GM21390 (cell line): Measurements from ENCODE around the gene HSF5.
A peak's percentile ranks its signal among the peaks of the same experiment; 100 is the strongest.

Source experiments
- ATAC-seq: cut with Tn5 transposase; IDR thresholded peaks from one replicate; pipeline ENCODE4 v1.9.1; 2021; ENCODE audit not compliant: unreplicated experiment

HSF5 gene

DNA sequence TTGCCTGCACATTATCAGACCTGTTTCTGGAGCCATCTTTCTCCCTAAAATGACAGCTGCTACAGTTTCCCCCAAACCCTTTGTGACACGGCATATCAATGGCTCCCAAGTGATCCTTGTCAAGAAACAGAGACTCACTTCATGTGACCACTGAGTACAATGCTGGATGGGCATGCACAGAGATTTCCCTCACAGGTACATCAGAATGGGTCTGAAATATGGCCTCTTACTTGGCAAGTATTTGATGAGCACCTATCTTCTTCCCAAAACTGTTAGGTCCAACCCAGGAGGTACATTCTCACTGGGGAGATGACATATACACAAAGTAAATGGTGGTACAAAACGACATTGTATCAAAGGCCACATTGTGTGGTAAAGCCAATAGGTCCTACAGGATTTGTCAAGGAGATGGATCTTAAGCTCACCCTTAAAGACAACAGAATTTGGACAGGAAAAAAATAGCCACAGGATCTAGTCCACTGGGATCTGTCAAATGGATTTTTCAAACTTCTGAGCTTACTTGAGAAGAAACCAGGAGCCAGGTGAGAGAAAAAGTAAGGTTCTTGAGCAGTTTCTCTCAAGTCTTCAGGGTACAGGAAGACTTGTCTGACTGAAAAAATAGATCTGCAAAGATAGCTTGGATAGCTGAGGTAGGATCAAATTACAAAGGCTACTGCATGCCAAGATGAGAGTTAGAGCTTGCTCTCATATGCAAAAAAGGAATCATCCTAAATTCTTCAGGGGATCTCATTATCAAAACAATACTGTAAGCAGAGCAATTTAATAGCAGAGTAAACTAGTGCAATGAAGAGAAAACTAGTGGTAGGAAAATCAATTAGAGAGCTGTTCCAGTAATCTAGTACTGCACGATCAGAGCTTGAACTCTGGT lies 99.7 kb downstream of the HSF5 start:
- no peak for ATAC-seq

DNA sequence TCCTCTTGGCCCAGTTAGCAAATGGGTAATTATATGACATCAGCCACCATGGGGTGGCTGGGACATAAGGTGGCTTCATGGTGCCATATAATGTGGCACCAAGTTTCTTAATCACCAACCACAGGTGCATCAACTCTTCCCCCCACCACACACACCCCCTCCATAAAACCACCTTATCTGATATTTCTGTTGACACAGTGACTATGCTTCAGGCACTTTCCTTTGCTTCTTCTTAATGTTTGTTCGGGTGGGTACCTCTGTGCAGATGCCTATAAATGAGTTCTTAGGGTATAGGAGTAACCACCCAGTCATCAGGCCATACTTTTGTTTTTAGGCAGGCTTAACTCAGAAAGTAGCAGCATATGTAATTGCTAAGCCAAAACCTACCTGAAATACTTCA lies 100.4 kb downstream of the HSF5 start:
- ATAC-seq, result no peak

DNA sequence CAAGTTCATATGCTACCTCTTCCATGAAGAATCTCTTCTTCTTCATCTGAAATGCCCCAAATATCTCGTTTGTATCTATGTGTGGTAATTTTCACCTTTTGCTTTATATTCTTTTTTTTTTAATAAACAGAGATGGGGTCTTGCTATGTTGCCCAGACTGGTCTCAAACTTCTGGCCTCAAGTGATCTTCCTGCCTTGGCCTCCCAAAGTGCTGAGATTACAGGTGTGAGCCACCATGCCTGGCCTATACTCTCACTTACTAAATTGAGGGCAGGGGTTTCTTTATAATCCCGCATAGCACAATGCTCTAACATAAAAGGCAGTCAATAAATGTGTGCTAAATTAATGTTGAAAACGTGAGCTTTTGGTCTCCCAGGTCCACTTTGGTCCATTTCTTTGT lies 101.5 kb downstream of the HSF5 start:
- no peak for ATAC-seq

DNA sequence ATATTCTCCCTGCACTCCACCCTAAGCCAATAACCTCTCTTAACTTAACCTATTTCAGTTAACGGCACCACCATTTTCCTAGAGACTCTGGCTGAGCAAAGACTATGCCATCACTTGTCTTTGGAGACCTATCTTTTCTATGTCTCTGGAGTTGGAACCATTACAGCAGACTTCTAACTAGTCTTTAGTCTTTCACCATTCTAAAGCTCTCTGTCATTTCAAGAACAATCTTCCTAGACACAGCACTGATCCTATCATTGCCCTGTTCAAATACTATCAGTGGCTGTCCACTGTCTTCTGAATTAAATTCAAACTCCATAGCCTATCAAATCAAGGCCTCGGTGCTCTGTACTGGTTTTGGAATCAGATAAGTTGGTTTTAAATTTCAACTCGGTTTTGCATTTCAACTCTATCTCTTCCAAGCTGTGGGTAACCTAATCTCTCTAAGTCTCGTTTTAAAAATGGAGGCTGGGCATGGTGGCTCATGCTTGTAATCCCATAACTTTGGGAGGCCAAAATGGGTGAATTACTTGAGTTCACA lies 102.8 kb downstream of the HSF5 start:
- no peak for ATAC-seq

DNA sequence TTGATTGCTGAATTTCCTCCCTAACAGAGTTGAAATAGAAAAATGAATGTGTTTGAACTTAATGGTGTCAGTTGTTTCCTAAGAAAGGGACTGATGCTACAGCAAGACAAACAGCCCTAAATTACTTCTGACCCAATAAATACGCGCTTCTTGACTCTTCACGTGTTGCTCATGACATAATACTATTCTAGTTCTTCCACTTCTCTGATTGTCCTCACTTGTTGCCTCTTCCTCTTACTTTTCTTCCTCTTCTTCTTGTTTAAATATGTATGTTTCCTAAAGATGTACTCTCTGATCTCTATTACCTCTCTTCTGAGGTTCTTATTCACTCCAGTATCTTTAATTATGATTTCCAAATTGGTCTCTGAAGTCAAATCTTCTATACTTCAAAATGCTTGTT lies 103.3 kb downstream of the HSF5 start:
- ATAC-seq, result no peak

DNA sequence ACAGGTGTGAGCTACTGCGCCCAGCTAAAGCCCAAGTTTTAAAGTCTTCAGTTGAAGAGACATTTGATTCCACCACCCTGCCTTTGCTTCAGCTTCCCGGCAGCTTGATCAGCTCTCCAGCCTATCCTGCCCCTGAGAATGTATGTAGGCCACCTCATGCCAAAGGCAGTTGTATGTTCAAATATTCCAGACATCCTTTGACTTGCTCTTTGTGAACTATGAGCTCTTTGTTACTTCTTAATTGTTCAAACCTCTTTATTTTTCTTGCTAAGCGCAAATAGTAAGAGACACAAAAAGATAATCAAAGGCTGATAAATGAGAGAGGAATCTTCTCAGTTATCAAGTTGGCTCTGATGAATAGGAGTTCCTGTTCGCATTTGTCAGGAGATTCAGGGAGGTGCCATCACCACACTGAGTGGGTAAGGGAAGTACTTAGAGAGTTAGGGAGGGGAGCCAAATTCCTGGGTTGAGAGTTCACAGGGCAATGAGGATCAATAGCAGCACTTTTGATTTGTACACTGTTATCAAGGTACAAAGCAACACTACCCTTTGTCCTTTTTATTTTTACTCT lies 104.2 kb downstream of the HSF5 start:
- ATAC-seq, result no peak

DNA sequence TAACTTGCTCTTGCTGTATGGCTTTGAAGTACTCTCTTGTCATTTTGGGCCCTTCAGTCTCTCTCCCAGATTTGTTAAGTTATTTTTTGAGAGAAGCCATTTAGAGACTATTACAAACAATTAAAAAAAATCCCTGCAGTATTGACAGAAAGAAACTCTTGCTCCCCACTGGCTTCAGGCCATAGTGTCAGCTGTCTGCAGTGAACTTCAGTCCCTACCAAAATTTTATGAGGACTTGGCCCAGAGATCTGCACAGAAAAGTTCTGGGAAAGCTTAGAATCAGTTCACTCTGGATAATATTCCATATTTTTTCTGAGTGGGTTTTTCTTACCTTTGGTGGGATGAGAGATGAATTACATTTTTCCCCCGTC lies 105.4 kb downstream of the HSF5 start:
- no peak for ATAC-seq

DNA sequence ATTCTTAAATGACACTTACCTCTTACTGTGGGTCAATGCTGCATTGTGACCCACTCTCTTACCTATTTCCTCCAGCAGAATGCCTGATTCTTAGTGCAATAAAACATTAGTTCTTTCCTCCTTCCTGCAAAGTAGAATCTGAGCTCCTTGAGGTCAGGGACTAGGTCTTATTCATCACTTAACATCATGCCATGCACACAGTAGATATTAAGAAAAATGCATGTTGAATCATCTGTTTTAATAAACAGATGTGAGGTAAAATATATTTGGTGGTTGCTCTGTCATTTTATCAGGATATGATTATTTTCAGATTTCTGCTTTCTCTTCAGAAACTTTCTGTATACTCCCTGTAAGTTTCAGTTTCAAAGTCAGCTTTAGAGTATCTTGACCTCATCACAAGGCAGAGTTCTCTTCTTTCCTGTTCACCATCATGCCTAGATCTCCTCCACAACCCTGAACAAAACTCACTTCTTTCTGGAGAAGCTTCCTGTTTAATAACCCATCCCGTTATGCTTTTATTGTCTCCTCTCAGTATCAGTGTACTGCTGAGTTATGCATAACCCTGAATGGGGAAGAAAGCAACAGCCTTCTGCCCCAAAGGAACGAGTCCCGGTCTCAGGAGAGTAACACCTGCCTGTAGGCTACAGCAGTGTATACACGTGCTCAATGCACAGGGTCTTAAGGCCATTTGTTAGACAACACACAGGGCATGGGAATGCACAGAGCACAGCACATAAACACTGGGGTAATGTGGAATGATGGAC lies 105.9 kb downstream of the HSF5 start:
- peak; percentile 67 for ATAC-seq

DNA sequence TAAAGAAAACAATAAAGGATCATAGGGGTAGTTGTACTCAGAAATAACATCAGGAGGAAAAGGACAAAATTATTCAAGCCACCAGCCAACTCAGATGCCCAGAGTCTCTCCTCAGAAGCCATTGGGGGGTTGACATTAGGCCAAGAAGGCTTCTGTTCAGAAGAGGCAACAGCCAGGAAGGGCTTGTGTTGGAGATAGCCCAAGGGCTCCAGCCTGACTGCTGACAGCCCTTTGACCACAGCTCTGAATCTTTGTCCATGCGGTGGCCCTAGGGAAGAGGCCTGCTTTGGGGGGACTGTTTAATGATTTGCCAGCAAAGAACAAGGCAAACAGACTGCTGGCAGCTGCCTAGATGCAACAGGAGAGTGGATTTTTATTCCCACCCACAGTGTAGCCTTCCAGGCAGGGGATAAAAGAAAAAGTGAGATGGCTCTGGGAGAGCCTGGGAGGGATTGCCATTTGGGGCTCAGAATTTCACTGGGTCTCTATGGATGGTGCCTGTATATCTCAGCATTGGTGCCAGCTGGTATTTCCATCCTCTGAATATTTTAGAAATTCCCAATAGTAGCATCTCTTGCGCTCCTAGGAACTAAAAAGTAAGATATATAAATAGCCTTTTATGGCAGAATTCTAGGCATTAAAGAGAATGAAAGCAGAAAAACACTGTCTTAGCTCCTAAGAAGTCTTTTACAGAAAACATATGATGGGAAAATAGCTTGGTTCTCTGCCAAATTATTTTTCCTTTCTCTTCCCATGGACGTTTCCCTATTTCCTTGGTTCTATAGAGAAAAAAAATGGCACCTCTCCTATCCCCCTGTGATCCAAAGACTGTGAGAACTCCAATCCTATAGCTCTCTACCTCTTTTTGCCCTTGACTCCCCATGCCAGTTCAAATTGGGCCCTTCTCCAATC lies 106.8 kb downstream of the HSF5 start:
- ATAC-seq, result no peak

DNA sequence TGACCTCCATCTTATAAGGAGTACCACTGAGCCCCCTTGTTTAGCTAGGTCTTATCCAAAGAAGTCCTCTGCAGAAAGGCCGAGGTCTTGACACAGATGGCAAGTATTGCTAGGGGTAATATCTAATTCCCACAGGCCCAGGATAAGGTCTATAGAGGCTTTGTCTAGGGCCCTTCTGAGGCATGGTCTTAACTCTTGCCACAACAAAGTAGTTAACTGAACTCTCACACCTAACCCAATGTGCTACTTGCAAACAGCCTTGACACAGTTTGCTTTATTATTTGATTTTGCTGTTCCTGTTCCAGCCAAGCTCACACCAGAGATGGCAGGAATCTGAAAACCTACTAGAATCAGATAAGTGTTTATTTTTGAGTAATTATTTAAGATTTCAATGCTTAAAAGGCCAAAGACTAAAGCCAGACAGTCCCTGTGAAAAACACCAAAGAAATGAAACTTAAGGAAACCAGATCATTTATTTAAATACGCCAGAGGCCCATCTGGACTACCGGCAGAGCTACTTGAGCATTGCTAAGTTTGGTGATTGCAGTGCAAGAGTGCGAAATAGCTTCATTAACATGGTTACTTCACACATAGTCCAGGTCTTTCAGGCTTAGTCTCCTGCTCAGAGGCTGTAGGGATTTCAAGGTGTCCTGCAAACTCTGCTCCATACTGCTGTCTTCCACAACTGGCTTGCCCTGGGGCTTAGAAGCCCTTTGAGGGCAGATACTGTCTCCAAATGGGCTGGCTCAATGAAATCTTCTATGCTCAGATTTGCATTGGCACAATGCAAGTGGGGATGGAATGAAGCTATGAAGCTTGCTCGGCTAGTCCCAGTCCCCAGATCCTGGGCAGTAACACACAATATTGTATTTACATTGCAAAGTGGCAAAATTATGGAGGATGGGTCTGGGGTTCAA lies 107.7 kb downstream of the HSF5 start:
- ATAC-seq, result no peak

DNA sequence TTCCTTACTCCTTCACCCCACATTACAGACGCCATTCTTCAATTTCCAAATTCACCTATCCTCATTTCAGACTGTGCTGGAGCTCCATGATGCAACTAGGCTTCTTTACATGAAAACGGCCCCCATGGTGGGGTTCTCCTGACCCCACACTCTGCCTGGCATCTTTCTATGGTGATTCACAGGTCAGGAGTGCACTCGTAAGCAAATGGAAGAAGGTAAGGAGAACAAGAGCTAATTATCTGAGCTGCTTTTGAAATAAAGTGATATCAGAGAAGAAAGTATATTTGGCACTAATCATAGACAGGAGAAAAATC lies 108.7 kb downstream of the HSF5 start:
- ATAC-seq, result no peak

DNA sequence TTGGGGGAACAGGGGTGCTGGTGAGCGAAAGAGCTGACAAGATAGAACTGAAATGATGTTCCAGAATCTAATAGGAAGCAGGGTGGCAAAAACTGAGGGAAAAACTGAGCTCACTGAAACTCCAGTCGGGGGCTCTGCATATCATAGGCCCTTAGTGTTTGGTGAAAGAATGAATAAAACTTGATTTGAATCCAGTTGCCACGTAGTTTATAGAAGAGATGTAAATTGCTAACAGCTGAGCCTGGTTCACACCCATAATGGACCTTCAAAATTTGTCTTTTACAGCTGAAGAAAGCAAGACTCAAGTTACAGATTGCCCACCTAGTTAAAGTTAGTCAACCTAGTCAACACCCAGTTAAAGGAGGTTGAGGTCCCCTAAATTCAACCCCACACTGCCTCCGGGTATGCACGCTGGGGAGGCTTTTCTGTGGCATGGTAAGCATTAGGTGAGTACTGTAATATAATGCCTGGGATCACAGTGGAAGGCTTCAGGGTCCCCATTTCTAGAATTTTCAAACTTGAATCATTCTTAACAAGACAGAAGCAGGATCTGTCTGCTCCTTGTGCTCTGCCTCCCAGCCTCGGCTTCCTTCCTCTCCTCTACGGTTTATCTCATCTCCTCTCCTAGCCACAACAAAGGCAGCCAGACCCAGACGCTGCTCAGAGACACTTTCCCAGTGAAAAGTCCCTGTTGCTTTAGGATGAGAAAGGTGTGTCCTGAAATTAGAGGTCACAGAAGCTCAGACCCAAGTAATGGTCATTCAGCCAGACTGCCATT lies 109.3 kb downstream of the HSF5 start:
- ATAC-seq, result no peak

DNA sequence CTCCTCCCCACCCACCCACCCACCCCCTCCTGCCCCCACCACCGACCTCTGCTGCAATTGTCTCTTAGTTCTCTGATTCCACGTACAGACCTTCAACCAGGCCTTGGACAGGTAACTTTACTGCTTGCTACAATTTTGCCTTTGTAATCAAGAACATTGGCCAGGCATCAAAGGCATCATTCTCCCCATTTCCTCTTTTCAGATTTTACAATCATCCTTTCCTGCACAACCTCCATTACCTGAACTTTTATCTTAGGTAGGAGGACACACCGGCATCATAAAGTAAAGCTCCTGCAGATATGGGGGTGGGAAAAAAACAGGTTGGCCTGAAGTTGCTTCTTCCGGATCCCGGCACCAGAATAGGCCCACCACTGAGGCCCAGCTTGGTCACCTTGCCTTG lies 110.5 kb downstream of the HSF5 start:
- ATAC-seq, result no peak

DNA sequence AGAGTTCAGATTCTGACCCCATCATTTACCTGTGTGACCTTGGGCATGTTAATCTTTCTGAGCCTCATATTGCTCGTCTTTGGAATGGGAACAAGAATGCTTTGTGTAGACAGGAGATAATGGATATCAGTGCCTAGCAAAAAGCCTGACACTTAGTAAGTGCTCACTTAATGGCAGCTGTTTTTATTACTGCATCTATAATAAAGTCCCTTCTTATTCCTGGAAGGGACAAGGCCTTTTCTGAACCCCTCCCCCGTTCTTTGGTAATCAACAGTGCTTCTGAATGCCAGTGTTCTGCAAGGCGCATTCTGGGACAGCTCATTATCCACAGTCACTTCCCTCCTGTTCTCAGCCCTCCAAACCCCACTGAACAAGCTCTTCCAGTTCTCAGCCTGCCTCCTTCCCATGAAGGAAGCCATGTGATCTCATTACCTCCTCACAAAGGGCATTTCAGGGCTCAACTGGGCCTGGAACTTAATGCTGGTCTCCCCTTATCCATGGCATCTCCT lies 111.1 kb downstream of the HSF5 start:
- ATAC-seq, result no peak

DNA sequence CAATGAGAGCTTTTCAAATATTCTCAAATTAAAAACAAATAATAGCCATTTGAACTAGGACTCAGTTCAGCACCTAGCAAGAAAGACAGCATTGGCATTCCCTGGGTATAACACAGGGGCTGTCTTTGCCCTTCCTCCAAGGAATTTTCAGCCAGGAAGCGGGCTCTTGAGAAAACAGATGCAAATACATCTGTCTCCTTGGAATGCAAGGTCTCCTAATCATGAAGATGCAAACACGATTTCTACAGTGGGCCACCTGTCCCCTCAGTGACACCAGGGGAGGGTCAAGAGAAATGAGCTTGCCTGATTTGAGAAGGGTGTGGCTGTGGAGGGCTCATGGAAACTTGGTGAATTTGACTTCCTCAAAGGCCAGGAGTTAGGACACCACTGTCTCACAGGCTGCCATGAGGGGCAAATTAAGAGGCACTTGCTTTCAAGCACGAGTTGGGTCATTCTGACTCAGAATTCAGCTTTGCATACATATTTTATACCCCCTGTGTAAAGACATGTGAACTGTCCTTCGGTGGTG lies 111.7 kb downstream of the HSF5 start:
- ATAC-seq, result no peak

DNA sequence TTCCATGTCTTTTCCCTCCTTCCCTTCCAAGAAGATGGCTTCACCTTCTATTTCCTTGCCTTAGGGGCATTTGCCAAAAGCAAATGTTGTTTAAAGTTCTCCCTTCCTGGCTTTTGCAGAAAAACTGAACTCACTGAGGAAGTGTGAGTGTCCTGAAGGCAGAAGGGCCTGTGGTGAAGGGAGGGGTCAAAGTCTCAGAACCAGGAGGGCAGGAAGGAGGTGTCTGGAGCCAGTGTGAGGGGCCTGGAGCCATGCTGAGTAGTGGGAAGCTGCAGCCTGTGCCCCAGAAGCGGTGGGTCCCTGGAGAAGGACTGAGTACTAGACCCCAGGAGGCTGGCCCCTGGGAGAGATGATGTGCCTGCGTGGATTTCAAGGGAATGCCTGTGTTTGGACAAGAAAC lies 112.4 kb downstream of the HSF5 start:
- no peak for ATAC-seq

DNA sequence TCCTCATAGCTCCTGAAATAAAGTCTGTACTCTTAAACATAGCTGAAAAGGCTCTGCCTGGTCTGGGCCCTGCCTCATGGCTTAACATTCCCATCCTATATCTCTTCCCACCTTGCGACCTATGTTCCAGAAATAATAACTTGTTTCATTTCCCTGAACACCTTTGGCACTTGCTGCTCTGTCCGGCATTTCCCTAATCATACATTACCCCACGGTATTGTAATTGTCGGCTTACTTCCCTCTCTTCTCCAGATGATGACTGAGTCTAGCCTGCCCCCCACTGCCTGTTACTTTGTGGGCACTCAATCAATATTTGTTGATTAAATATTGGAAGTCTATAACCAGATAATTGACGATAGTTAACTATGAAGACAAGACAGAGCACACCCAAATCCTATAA lies 113.0 kb downstream of the HSF5 start:
- ATAC-seq, result no peak

DNA sequence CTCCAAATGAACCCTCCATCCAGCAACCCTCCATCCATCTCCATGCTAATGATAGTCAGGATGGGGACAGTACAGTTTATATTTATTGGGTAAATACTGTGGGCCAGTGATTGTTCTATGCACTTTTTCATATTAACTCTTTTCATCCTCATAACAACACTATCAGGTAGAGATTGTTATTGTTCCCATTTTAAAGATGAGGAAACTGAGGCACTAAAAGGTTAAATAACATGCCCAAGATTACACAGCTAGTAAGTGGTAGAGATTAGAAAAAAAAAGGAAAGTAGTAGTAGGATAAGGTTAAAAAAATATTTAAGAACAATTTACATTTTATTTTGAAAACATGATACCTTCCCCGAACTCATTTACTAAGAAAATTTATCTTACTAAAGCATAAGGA lies 114.3 kb downstream of the HSF5 start:
- ATAC-seq, result no peak

DNA sequence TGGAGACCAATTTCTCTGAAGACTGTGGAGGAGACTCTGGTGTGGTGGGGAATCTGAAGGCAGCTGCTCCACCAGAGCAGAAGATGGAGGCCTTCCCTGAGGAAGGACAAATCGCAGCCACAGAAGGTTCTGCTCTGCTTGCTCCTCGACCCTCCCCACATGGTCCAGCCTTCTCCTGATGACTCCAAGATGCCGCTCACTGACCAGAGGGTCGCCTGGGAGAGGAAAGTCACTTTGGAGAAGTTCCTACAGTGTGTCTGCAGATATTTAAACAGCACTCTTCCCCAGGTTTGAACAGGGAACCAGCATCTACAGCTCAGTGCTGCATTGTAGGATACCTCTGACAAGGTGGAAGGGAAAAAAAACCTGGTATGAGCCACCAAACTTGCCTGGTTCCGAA lies 115.2 kb downstream of the HSF5 start:
- no peak for ATAC-seq
